HepG2 (cell line): ENCODE results near the gene CAD. TPM values are rescaled to one million over a fixed set of nuclear protein-coding genes. Genes with fewer than 3 reads are reported as not detected.

ENCODE experiments used
- CHD4 ChIP-seq: fragments of 200-600 bp; sonication (generic); IDR thresholded peaks from 2 replicates; pipeline ENCODE4 v1.7.0; 2017; ENCODE audit warnings: mild to moderate bottlenecking, low read length, borderline replicate concordance
- DMAP1 ChIP-seq: IDR thresholded peaks from 2 replicates; pipeline ENCODE4 v1.6.1; 2016
- HES4 ChIP-seq: sonication (generic); formaldehyde crosslinking; IDR thresholded peaks from 2 replicates; pipeline ENCODE4 v1.9.0; 2021; ENCODE audit warnings: mild to moderate bottlenecking, missing genetic modification reagents, borderline replicate concordance
- IKZF1 ChIP-seq: fragments of 450-650 bp; IDR thresholded peaks from 2 replicates; pipeline ENCODE4 v1.7.1; 2016
- RFX3 ChIP-seq: IDR thresholded peaks from 2 replicates; pipeline ENCODE4 v1.6.1; 2016; ENCODE audit warnings: missing biosample characterization, missing genetic modification reagents
- SP1 ChIP-seq, 2 experiments: fragments of 450-650 bp in 1 of 2; sonication (generic) in 1 of 2; formaldehyde crosslinking in 1 of 2; IDR thresholded peaks; 2 replicates each; pipeline versions ENCODE4 v1.4.0 to v1.6.1; 2016 to 2020; ENCODE audit warnings: missing genetic modification reagents in 1 of 2
- SP5 ChIP-seq: IDR thresholded peaks from 2 replicates; pipeline ENCODE4 v1.6.1; 2016; ENCODE audit warnings: low read depth, borderline replicate concordance
- ZBTB7B ChIP-seq: sonication (generic); formaldehyde crosslinking; IDR thresholded peaks from 2 replicates; pipeline ENCODE4 v1.4.0; 2020; ENCODE audit warnings: missing genetic modification reagents
- ZNF317 ChIP-seq: sonication (generic); formaldehyde crosslinking; IDR thresholded peaks from 2 replicates; pipeline ENCODE4 v1.5.0; 2020; ENCODE audit warnings: mild to moderate bottlenecking, missing genetic modification reagents
- ZNF781 ChIP-seq: sonication (generic); formaldehyde crosslinking; IDR thresholded peaks from 2 replicates; pipeline ENCODE4 v1.5.1; 2020; ENCODE audit warnings: borderline replicate concordance, mild to moderate bottlenecking, missing genetic modification reagents; ENCODE audit errors: not compliant biosample characterization
- ZSCAN21 ChIP-seq: sonication (generic); formaldehyde crosslinking; IDR thresholded peaks from 2 replicates; pipeline ENCODE4 v1.8.0; 2022; ENCODE audit warnings: mild to moderate bottlenecking, missing genetic modification reagents, moderate library complexity, borderline replicate concordance
- polyA plus RNA-seq, 8 experiments: library from polyadenylated mRNA; depleted of rRNA in 3 of 8; stranded (reverse) in 7 of 8; unstranded in 1 of 8; fragments of >200 nt; fragmentation: Illumina TruSeq in 4 of 8; extraction: Trizol in 4 of 8; gene quantifications; 2 replicates each; pipeline versions ENCODE4 v1.2.1 to v1.2.3, GENCODE V29; 2011 to 2016; ENCODE audit warnings: low read depth in 4 of 8, missing spikeins in 1 of 8, mixed read lengths in 1 of 8; ENCODE audit not compliant: insufficient read depth in 1 of 8
- total RNA-seq, 5 experiments: library from RNA; depleted of rRNA; stranded (reverse); fragments of >200 nt; fragmentation: Illumina TruSeq; extraction: Trizol; gene quantifications; 2 replicates each; pipeline ENCODE4 v1.2.3, GENCODE V29; 2016; ENCODE audit warnings: low read depth in 1 of 5
- TF ChIP-seq, protein P1 (sequence below): IDR thresholded peaks from 2 replicates; pipeline ENCODE4 v1.6.1; 2016; ENCODE audit warnings: low read depth, missing genetic modification reagents, missing compliant biosample characterization
- TF ChIP-seq, protein P2 (sequence below): sonication (generic); formaldehyde crosslinking; IDR thresholded peaks from 2 replicates; pipeline ENCODE4 v1.4.0; 2020; ENCODE audit warnings: mild to moderate bottlenecking, missing genetic modification reagents

Gene CAD
- total and polyA plus RNA-seq, 2 of the 13 experiments (the other 11 are each of a cell fraction or from before 2014, with no cell fraction given) = 21.7 to 37.0 TPM

DNA sequence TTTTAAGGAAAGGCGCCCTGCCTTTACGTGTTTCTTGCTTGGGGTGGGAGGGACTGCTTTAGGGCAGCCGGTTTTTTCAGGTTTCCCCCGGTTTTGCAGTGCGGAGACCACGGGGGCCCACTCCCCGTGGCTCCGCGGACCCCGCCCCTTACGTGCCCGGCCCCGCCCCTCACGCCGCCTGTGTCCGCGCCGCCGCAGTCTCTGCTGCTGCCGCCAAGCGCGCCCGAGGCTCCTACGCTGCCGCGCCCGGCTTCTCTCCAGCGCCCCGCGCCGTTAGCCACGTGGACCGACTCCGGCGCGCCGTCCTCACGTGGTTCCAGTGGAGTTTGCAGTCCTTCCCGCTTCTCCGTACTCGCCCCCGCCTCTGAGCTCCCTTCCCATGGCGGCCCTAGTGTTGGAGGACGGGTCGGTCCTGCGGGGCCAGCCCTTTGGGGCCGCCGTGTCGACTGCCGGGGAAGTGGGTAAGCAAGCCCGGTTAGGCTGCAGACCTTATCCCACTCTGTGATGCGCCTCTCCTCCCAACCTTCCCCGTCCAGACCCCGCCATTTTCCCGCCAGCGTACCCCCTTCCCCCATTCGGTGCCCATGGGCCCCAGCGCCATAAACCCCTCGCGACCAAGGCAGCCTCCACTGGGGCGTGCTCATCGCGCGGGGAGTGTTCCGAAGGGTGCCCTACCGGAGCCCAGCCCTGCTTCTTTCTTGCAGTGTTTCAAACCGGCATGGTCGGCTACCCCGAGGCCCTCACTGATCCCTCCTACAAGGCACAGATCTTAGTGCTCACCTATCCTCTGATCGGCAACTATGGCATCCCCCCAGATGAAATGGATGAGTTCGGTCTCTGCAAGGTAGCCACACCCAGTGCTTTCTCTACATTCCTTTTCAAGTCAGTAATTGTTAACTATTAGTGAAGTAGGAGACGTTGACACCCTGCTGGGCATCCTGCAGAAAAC lies at the start of gene CAD (continued):
- TF ChIP-seq, protein P1, sequence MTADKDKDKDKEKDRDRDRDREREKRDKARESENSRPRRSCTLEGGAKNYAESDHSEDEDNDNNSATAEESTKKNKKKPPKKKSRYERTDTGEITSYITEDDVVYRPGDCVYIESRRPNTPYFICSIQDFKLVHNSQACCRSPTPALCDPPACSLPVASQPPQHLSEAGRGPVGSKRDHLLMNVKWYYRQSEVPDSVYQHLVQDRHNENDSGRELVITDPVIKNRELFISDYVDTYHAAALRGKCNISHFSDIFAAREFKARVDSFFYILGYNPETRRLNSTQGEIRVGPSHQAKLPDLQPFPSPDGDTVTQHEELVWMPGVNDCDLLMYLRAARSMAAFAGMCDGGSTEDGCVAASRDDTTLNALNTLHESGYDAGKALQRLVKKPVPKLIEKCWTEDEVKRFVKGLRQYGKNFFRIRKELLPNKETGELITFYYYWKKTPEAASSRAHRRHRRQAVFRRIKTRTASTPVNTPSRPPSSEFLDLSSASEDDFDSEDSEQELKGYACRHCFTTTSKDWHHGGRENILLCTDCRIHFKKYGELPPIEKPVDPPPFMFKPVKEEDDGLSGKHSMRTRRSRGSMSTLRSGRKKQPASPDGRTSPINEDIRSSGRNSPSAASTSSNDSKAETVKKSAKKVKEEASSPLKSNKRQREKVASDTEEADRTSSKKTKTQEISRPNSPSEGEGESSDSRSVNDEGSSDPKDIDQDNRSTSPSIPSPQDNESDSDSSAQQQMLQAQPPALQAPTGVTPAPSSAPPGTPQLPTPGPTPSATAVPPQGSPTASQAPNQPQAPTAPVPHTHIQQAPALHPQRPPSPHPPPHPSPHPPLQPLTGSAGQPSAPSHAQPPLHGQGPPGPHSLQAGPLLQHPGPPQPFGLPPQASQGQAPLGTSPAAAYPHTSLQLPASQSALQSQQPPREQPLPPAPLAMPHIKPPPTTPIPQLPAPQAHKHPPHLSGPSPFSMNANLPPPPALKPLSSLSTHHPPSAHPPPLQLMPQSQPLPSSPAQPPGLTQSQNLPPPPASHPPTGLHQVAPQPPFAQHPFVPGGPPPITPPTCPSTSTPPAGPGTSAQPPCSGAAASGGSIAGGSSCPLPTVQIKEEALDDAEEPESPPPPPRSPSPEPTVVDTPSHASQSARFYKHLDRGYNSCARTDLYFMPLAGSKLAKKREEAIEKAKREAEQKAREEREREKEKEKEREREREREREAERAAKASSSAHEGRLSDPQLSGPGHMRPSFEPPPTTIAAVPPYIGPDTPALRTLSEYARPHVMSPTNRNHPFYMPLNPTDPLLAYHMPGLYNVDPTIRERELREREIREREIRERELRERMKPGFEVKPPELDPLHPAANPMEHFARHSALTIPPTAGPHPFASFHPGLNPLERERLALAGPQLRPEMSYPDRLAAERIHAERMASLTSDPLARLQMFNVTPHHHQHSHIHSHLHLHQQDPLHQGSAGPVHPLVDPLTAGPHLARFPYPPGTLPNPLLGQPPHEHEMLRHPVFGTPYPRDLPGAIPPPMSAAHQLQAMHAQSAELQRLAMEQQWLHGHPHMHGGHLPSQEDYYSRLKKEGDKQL (CRISPR knock-in tag) = no peak
- TF ChIP-seq, protein P2, sequence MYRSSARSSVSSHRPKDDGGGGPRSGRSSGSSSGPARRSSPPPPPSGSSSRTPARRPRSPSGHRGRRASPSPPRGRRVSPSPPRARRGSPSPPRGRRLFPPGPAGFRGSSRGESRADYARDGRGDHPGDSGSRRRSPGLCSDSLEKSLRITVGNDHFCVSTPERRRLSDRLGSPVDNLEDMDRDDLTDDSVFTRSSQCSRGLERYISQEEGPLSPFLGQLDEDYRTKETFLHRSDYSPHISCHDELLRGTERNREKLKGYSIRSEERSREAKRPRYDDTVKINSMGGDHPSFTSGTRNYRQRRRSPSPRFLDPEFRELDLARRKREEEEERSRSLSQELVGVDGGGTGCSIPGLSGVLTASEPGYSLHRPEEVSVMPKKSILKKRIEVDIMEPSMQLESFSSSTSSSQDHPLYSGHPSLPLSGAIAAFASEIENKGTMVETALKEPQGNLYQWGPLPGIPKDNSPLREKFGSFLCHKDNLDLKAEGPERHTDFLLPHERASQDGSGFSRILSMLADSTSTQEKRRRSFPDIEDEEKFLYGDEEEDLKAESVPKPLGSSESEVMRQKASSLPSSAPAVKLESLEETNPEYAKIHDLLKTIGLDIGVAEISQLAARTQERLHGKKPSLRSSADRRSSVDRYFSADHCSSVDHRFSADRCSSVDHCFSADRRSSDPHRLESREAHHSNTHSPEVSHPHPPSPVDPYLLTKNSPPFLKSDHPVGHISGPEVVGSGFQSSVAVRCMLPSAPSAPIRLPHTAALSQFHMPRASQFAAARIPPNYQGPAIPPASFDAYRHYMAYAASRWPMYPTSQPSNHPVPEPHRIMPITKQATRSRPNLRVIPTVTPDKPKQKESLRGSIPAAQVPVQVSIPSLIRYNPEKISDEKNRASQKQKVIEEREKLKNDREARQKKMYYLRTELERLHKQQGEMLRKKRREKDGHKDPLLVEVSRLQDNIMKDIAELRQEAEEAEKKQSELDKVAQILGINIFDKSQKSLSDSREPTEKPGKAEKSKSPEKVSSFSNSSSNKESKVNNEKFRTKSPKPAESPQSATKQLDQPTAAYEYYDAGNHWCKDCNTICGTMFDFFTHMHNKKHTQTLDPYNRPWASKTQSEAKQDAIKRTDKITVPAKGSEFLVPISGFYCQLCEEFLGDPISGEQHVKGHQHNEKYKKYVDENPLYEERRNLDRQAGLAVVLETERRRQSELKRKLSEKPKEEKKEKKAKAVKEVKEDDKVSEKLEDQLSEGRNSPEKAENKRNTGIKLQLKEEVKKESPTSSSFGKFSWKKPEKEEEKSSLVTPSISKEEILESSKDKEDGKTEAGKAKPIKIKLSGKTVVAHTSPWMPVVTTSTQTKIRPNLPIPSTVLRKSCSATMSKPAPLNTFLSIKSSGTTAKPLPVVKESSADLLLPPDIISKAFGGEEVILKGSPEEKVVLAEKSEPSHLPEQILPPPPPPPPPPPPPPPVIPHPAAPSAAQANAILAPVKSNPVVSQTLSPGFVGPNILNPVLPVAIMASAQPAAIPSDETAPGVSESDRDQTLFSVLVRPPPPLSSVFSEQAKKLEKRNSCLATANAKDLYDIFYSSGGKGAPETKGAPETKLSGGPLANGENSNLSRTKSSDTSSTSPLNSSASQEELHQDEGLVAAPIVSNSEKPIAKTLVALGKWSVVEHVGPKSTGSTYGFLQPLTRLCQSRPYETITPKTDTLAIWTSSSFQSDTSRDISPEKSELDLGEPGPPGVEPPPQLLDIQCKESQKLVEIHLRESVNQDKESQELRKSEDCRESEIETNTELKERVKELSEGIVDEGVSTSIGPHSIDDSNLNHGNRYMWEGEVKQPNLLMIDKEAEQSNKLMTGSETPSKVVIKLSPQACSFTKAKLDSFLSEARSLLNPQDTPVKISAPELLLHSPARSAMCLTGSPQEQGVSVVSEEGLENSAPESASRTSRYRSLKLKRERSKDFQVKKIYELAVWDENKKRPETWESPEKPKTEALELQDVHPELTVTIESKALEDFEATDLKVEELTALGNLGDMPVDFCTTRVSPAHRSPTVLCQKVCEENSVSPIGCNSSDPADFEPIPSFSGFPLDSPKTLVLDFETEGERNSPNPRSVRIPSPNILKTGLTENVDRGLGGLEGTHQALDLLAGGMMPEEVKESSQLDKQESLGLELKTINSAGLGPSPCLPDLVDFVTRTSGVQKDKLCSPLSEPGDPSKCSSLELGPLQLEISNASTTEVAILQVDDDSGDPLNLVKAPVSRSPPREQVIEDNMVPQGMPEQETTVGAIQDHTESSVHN = no peak; the same call in 1 of the 2 replicates
- TF ChIP-seq ZSCAN21 (CRISPR knock-in tag) = peak; percentile 75; the same call in 1 of the 2 replicates
- TF ChIP-seq HES4 (CRISPR knock-in tag) = no peak
- peak; percentile 77; the same call in 1 of the 2 replicates for TF ChIP-seq DMAP1 (CRISPR knock-in tag)
- TF ChIP-seq RFX3 = no peak
- no peak for TF ChIP-seq ZNF317 (CRISPR knock-in tag)
- peak; percentile 34 for TF ChIP-seq ZNF781 (CRISPR knock-in tag)
- no peak for TF ChIP-seq IKZF1
- TF ChIP-seq CHD4 = no peak
- 0 out of 2 replicates have a peak, but pooled peaks have one; percentile 24 for TF ChIP-seq SP5 (CRISPR knock-in tag)
- TF ChIP-seq SP1 (IDR thresholded peaks at IDR 0.05) = no peak
- TF ChIP-seq SP1 (CRISPR knock-in tag; IDR thresholded peaks at IDR 0.05) = peak; percentile 45; the same call in 1 of the 2 replicates
- TF ChIP-seq ZBTB7B = no peak
